RWPE2 (cell line): ENCODE measurements around the gene LTBP2.

ENCODE experiments used
- ATAC-seq: fragments of 200-7000 bp; cut with Tn5 transposase; 3 replicates; pipeline ENCODE4 v1.9.1; 2021; ENCODE audit warnings: low read depth
- DNase-seq: peaks from one replicate; pipeline ENCODE4 v3.0.0-alpha.2; 2020; ENCODE audit warnings: low spot score
- H3K27ac ChIP-seq: fragments of 450-650 bp; 2 replicates; pipeline ENCODE4 v1.5.1; 2017; ENCODE audit warnings: mild to moderate bottlenecking; ENCODE audit not compliant: poor library complexity, severe bottlenecking
- H3K27me3 ChIP-seq: fragments of 250-450 bp; sonication (Bioruptor Pico); 2 replicates; pipeline ENCODE4 v1.5.1; 2021; ENCODE audit warnings: mild to moderate bottlenecking, moderate library complexity; ENCODE audit not compliant: insufficient read depth, poor library complexity, severe bottlenecking
- H3K36me3 ChIP-seq: fragments of 250-450 bp; sonication (Bioruptor Pico); 2 replicates; pipeline ENCODE4 v1.5.1; 2020; ENCODE audit warnings: low read depth, mild to moderate bottlenecking, moderate library complexity
- H3K4me1 ChIP-seq: fragments of 250-450 bp; sonication (Bioruptor Pico); 2 replicates; pipeline ENCODE4 v1.5.1; 2021; ENCODE audit warnings: mild to moderate bottlenecking, moderate library complexity; ENCODE audit not compliant: insufficient read depth, poor library complexity, severe bottlenecking
- H3K4me3 ChIP-seq: fragments of 250-450 bp; sonication (Bioruptor Pico); 2 replicates; pipeline ENCODE4 v1.5.1; 2021; ENCODE audit warnings: mild to moderate bottlenecking, moderate library complexity; ENCODE audit not compliant: severe bottlenecking
- H3K9me3 ChIP-seq: fragments of 250-450 bp; sonication (Bioruptor Pico); 2 replicates; pipeline ENCODE4 v1.5.1; 2021; ENCODE audit warnings: mild to moderate bottlenecking, moderate library complexity; ENCODE audit not compliant: severe bottlenecking
- CTCF ChIP-seq: fragments of 450-650 bp; IDR thresholded peaks from one replicate; pipeline ENCODE4 v1.5.1; 2017; ENCODE audit warnings: mild to moderate bottlenecking, moderate library complexity; ENCODE audit not compliant: poor library complexity, severe bottlenecking

The LTBP2 gene

GRCh38 chr14:74563586-74564159, 48.4 kb downstream of the LTBP2 start:
- H3K27ac ChIP-seq, result peak overlapping the region; percentile 67
- no peak for TF ChIP-seq CTCF
- DNase-seq (no peak), ATAC-seq (no peak)
- peaks cover 62% of the 10 kb centered on the region for H3K36me3 ChIP-seq
- H3K27me3 ChIP-seq, result no peaks in the 10 kb centered on the region
- H3K4me3 ChIP-seq, result no peak overlapping the region
- no peaks in the 10 kb centered on the region for H3K9me3 ChIP-seq
- H3K4me1 ChIP-seq, result peaks cover 51% of the 10 kb centered on the region

GRCh38 chr14:74563233-74563585, 48.8 kb downstream of the LTBP2 start:
- TF ChIP-seq CTCF, result no peak
- peaks cover 63% of the 10 kb centered on the region for H3K36me3 ChIP-seq
- H3K27me3 ChIP-seq, result no peaks in the 10 kb centered on the region
- peaks cover 47% of the 10 kb centered on the region for H3K4me1 ChIP-seq
- DNase-seq (no peak), ATAC-seq (no peak)
- no peak overlapping the region for H3K4me3 ChIP-seq
- peak overlapping the region; percentile 67 for H3K27ac ChIP-seq
- no peaks in the 10 kb centered on the region for H3K9me3 ChIP-seq

DNA sequence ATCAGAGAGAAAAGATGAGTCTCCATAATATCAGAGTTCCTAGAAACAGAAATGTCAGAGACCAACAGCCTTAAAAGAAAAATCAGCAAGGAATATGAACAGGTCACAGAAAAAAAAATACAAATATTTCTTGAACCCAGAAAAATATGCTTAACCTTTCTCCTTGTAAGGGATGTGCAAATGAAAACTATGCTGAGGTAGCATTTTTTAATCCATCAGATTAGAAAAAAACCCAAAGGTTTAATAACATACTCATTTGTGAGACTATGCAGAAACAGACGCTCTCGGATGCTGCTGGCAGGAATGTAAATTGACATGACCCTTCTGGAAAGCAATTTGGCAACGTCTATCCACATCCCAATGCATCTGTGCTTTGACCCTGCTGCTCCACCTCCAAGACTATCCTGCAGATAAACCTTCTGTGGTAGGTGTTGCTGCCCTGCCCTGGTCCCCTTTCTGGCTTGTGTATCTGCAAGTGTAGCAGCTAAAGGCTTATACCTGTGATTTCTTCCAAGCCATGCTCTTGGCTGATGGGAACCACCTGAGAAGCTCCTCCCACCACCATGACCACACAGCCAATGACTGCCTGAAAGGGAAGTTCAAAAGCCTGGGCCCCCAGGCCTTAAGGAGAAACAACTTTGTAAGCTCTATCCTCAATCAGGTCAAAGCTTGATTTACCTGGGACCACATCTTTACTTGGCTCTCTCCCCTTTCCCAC, 49.4 kb downstream of the LTBP2 start:
- no peak for DNase-seq
- H3K27ac ChIP-seq, result peak overlapping the region; percentile 67
- no peak overlapping the region for H3K4me3 ChIP-seq
- TF ChIP-seq CTCF, result no peak
- peaks cover 62% of the 10 kb centered on the region for H3K36me3 ChIP-seq
- no peaks in the 10 kb centered on the region for H3K9me3 ChIP-seq
- no peaks in the 10 kb centered on the region for H3K27me3 ChIP-seq
- H3K4me1 ChIP-seq, result peaks cover 41% of the 10 kb centered on the region
- no peak for ATAC-seq

DNA sequence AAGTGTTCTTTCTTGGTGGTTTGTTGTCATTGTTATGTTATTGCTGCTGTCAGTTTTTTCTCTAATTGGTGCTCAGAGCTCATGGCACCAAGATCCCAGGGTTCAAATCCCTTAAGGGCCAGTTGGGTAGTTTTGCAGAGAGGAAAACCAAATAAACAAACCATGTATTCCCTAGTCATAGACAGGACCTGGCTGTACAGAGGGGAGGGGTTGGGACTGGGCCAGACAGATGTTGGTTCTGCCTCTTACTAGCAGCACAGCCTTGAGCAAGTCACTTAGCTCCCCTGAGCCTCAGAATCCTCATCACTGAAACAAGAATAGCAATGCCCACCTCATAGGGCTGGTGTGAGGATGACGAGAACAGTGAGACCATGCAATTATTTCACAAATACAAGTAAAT, 53.4 kb downstream of the LTBP2 start:
- Histone ChIP-seq H3K4me3 (no peak overlapping the region), H3K9me3 (no peaks in the 10 kb centered on the region), H3K36me3 (peaks cover 74% of the 10 kb centered on the region), H3K4me1 (peaks cover 10% of the 10 kb centered on the region), H3K27me3 (no peaks in the 10 kb centered on the region), H3K27ac (peak overlapping the region; percentile 67)
- TF ChIP-seq CTCF, result no peak
- ATAC-seq (no peak), DNase-seq (no peak)

DNA sequence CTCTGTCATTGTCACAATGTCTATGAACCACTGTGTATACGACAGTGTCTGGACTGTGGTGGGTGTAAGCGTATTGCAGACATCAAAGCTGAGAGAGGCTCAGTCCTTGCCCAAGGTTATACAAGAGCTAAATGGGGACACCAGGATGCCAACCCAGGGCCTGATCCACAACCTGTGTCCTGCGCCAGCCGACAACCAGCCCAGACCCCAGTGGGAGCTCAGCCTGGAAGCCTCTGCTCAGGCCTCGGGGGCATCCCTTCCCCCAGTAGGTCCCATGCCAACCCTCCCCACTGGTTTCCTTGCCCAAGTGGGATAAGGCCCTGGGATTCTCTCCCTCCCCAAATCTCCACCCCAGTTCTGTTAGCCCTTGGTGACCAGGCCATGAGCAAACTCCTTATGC, 54.3 kb downstream of the LTBP2 start:
- H3K36me3 ChIP-seq, result peaks cover 76% of the 10 kb centered on the region
- H3K27ac ChIP-seq, result peak overlapping the region; percentile 67
- H3K4me1 ChIP-seq, result peaks cover under 1% of the 10 kb centered on the region
- H3K9me3 ChIP-seq, result no peaks in the 10 kb centered on the region
- no peaks in the 10 kb centered on the region for H3K27me3 ChIP-seq
- H3K4me3 ChIP-seq, result no peak overlapping the region
- ATAC-seq (no peak), DNase-seq (peak; percentile 63)
- no peak for TF ChIP-seq CTCF
